Cerebellar cortex (tissue), 1 donor: ENCODE results near the gene KCND3.

ENCODE experiments used
- DNase-seq: peaks from one replicate; pipeline ENCODE4 v3.0.0-alpha.2; 2015; ENCODE audit warnings: low spot score

KCND3 gene

DNA sequence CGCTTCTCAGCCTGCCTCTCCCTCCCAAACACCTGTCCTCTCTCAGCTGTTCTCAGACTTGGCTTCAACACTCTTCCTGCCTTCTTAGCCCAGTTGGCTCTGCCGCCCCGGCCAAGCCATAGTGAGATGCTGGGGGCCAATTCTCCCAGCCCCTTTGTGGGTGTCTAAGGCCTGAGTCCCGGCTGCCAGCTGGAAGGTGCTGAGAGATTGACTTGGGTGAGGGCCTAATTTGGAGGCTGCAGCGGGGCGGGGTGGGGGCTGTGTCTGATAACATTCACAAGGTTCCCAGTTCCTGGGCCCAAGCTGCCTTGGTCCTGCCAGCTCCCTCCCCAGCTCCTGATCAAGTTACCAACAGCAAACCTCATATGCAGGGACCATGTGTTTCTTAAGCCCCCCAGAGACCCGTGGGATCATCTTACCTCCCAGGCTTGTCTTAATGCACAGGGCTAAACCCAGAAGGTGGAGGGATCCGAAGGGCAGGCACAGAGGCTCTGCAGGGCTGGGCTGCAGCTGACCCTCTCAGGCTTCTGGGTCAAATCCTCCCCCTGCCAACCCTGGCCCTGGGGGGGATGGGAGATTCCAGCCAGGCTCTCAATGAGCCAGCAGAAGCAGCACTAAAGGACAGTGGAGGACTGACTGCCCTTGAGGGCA is 260.1 kb downstream of the KCND3 start:
- no peak for DNase-seq

DNA sequence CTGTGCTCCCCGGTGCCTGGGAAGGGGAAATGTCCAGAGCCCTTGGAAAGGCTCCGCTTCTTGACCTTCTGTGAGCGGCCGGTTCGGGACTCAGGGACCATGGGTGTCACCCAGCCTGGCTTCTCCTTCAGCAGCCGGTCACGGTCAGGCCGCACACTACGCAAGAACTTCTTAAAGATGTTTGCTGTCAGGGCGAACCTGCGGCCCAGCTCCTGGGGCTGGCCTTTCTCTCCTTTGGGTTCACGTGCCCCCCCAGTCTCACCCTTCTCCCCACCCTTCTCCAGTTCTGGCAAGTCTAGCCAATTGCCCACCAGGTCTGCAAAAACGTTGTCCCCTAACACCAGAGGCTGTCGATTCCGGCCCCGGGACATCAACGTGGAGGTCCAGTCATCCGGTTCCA is 262.4 kb downstream of the KCND3 start:
- no peak for DNase-seq

DNA sequence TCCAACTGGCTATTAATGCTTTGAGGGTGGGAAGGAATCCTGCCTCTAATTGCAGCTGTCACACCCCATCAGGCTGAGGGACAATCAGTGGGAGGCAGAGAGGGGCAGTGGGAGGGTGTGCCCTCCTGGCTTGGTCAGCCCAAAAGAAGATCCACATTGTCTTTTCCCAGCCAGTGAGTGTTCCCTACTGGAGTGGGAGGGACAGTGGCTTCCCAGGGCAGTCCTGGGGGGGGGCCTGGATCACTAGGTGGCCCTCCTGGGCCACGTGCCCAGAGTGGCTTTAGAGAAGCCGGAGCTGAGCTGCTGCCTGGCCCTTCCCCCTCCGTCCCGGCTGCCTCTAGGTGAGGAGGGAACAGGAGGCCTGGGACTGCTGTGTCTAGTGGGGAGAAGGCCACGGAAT is 264.3 kb downstream of the KCND3 start:
- DNase-seq = no peak

DNA sequence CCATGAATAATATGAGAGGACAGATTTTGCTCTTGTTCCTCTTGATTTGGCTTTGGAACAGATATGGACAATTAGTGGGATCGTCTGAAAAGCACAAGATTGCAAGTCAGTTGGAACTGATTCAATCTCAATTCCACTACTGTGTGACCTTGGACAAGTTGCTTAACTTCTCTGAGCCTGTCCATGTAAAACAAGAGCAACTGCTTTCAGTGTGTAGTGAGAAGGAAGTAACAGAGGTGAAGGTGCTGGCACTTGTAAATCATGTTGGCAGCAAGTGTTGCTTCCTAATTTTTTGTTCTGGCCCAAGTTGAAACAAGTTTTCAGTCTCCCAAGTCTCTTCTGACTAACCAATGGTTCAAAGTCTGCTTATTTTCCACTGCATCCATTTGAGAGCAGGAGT is 265.6 kb downstream of the KCND3 start:
- no peak for DNase-seq

DNA sequence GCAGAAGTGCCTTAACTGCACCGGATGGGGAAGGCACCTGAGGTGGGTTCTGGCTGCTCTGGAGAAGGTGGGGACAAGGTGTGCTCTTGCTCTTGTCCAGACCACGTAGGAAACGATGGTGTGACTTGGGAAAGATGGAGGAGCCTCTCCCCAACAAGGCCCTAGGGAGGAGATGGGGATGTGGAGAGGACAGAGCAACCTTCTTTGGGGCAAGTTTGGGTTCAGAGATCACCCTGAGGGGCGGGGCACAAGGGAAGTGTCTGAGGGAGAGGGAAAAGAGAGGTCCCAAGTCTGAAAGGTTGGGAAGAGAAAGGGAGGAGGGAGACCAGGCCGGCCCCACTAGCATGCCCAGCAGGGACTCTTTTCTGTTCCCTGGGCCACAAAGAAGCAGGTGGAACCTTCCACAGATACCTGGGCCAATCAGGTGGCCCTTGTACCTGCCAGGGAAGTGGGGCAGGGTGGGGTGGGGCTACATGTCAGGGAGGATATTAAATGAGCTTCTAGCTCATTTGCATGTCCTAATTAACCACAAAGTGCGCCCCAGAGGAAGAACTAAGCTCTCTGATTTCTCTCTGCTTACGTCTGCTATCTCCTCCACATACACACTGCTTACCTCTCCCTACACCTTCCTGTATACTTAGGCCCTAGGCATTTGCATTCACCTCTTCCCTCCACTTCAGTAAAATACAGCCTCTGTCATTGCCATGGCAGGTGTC is 266.2 kb downstream of the KCND3 start:
- DNase-seq = no peak

DNA sequence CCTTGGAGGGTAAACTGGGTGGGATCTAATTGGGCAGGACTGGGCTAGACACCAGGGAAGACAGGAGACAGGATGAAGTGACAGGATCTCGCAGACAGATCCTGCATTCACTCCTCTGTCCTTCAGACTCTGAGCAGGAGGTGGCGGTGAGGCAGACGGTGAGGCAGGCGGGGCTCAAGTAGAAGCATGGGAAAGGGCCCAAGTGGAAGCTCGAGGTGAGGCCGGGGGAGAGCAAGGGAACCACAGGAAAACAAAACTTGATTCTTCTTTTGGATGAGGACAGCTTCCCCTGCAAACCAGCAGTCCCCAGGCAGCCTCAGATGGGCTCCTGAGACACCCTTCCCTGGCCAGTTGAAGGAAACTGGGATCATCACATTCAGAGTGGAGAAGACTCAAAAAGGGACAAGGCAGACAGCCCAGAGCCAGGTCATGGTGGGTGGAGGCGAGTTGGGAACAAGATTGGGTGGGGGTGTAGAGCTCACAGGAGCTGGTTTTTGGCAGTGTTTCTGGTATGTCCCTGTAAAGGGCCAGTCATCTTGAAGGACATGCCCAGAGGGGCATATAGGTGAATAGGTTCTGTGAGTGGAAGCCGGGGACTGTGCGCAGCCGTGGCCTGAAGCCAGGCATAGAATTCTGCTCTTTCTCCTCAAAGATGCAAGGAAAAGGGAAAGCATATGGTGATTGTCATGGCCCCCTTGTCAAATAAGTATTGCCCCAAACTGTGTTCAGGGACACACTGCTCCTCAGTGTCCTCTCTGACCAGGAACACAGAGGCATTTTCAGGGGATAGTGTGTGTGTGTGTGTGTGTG is 268.3 kb downstream of the KCND3 start:
- DNase-seq = no peak
